SK-N-SH (cell line): ENCODE results near the gene CDH20. TPM values are rescaled to one million over a fixed set of nuclear protein-coding genes. Genes with fewer than 3 reads are reported as not detected.

Source experiments
- CTCF ChIA-PET: fragments of 300-600, 350-600 bp; formaldehyde crosslinking; extraction: SDS; loops from one replicate; lab custom pipeline; 2021; lab: Yijun Ruan, JAX
- POLR2A ChIA-PET: fragments of 350-600 bp; sonication (Branson Sonifier 250); formaldehyde crosslinking; extraction: SDS; loops from one replicate; lab custom pipeline; 2020; ENCODE audit warnings: antibody characterized with exemption, inconsistent platforms; lab: Yijun Ruan, JAX
- DNase-seq: peaks from one replicate; pipeline ENCODE4 v3.0.0; 2012
- H2AFZ ChIP-seq: fragments of 200-600 bp; sonication (generic); 2 replicates; pipeline ENCODE4 v1.8.1; 2016; ENCODE audit warnings: antibody characterized with exemption, mild to moderate bottlenecking, low read depth
- H3F3A ChIP-seq: fragments of 200-600 bp; sonication (generic); replicated peaks from 2 replicates; pipeline ENCODE3; 2016; ENCODE audit warnings: antibody characterized with exemption, mild to moderate bottlenecking; ENCODE audit not compliant: insufficient read depth
- H3K27ac ChIP-seq, 2 experiments: fragments of 200-500 bp in 1 of 2; fragments of 200-600 bp in 1 of 2; sonication (Bioruptor generic) in 1 of 2; sonication (generic), shearing (Covaris generic) in 1 of 2; 2 replicates each; pipeline versions ENCODE4 v1.5.1 to v1.6.1; 2014 to 2016; ENCODE audit warnings: low read depth in 2 of 2, inconsistent platforms in 1 of 2, low read length in 1 of 2, mild to moderate bottlenecking in 1 of 2, mixed read lengths in 1 of 2
- H3K27me3 ChIP-seq: fragments of 200-600 bp; sonication (generic), shearing (Covaris generic); 2 replicates; pipeline ENCODE4 v1.6.1; 2016; ENCODE audit warnings: mixed run types; ENCODE audit not compliant: insufficient read depth
- H3K36me3 ChIP-seq, 2 experiments: fragments of 200-500 bp in 1 of 2; fragments of 200-600 bp in 1 of 2; sonication (Bioruptor generic) in 1 of 2; sonication (generic) in 1 of 2; replicated peaks in 1 of 2; 2 replicates each; pipeline versions ENCODE3 to v1.5.1; 2014 to 2016; ENCODE audit warnings: low read length in 1 of 2, mild to moderate bottlenecking in 1 of 2; ENCODE audit not compliant: insufficient read depth in 2 of 2, control insufficient read depth in 1 of 2
- H3K4me1 ChIP-seq, 2 experiments: fragments of 200-500 bp in 1 of 2; fragments of 200-600 bp in 1 of 2; sonication (Bioruptor generic) in 1 of 2; sonication (generic), shearing (Covaris generic) in 1 of 2; 2 replicates each; pipeline versions ENCODE4 v1.5.1 to v1.6.1; 2014 to 2016; ENCODE audit warnings: low read depth in 1 of 2, low read length in 1 of 2, mixed run types in 1 of 2; ENCODE audit not compliant: insufficient read depth in 2 of 2, control insufficient read depth in 1 of 2
- H3K4me2 ChIP-seq: fragments of 200-600 bp; sonication (generic), shearing (Covaris generic); 2 replicates; pipeline ENCODE4 v1.6.1; 2017; ENCODE audit warnings: mixed run types
- H3K4me3 ChIP-seq, 2 experiments: fragments of 200-500 bp in 1 of 2; fragments of 200-600 bp in 1 of 2; sonication (Bioruptor generic) in 1 of 2; sonication (generic), shearing (Covaris generic) in 1 of 2; 2 replicates each; pipeline versions ENCODE4 v1.5.1 to v1.8.1; 2014 to 2016; ENCODE audit warnings: low read depth in 2 of 2, inconsistent platforms in 1 of 2, low read length in 1 of 2, mild to moderate bottlenecking in 1 of 2, mixed read lengths in 1 of 2, moderate library complexity in 1 of 2
- H3K79me2 ChIP-seq: fragments of 200-600 bp; sonication (generic); 2 replicates; pipeline ENCODE4 v1.8.1; 2017; ENCODE audit warnings: mild to moderate bottlenecking; ENCODE audit not compliant: insufficient read depth
- H3K9ac ChIP-seq: fragments of 200-600 bp; sonication (generic); 2 replicates; pipeline ENCODE4 v1.6.1; 2017; ENCODE audit warnings: mixed run types
- H3K9me2 ChIP-seq: fragments of 200-600 bp; sonication (generic); 2 replicates; pipeline ENCODE4 v1.6.1; 2017; ENCODE audit warnings: mixed run types
- H3K9me3 ChIP-seq: fragments of 200-600 bp; sonication (generic); 2 replicates; pipeline ENCODE4 v1.6.1; 2017; ENCODE audit warnings: mixed run types, mild to moderate bottlenecking, moderate library complexity
- H4K20me1 ChIP-seq: fragments of 200-600 bp; sonication (generic); 2 replicates; pipeline ENCODE4 v1.6.1; 2017; ENCODE audit warnings: mild to moderate bottlenecking, mixed run types; ENCODE audit not compliant: insufficient read depth
- ELF1 ChIP-seq: IDR thresholded peaks from 2 replicates; pipeline ENCODE4 v1.4.0; 2012
- EP300 ChIP-seq, 2 experiments: IDR thresholded peaks; 2 replicates each; pipeline versions ENCODE4 v1.4.0 to v1.6.1; 2012; ENCODE audit warnings: borderline replicate concordance in 1 of 2, low read depth in 1 of 2, low read length in 1 of 2
- EZH2phosphoT487 ChIP-seq: fragments of 200-600 bp; sonication (generic); IDR thresholded peaks from 2 replicates; pipeline ENCODE4 v1.6.1; 2017; ENCODE audit warnings: low read depth, mixed run types, mild to moderate bottlenecking, antibody characterized with exemption, moderate library complexity, borderline replicate concordance
- FOSL2 ChIP-seq: IDR thresholded peaks from 2 replicates; pipeline ENCODE4 v1.4.0; 2012; ENCODE audit warnings: low read depth, mild to moderate bottlenecking, moderate library complexity, borderline replicate concordance
- FOXJ3 ChIP-seq: sonication (generic); formaldehyde crosslinking; IDR thresholded peaks from 2 replicates; pipeline ENCODE4 v1.5.1; 2020; ENCODE audit warnings: mild to moderate bottlenecking, missing genetic modification reagents
- FOXM1 ChIP-seq: IDR thresholded peaks from 2 replicates; pipeline ENCODE4 v1.4.0; 2012; ENCODE audit warnings: low read depth, mild to moderate bottlenecking
- GABPA ChIP-seq: IDR thresholded peaks from 2 replicates; pipeline ENCODE4 v1.4.0; 2012; ENCODE audit warnings: low read depth, mild to moderate bottlenecking
- MEF2A ChIP-seq: IDR thresholded peaks from 2 replicates; pipeline ENCODE4 v1.4.0; 2012; ENCODE audit warnings: low read depth, borderline replicate concordance
- MXI1 ChIP-seq: IDR thresholded peaks from 2 replicates; pipeline ENCODE4 v1.6.1; 2012; ENCODE audit warnings: mild to moderate bottlenecking, low read depth, low read length, improper control_type of control experiment
- NFIC ChIP-seq: IDR thresholded peaks from 2 replicates; pipeline ENCODE4 v1.4.0; 2012; ENCODE audit warnings: borderline replicate concordance
- NRF1 ChIP-seq: IDR thresholded peaks from 2 replicates; pipeline ENCODE4 v1.6.1; 2012; ENCODE audit warnings: low read depth, mild to moderate bottlenecking, low read length
- RAD21 ChIP-seq: IDR thresholded peaks from 2 replicates; pipeline ENCODE4 v1.6.1; 2012; ENCODE audit warnings: mild to moderate bottlenecking, low read length
- TCF12 ChIP-seq: IDR thresholded peaks from 2 replicates; pipeline ENCODE4 v1.4.0; 2012
- TEAD4 ChIP-seq: IDR thresholded peaks from 2 replicates; pipeline ENCODE4 v1.4.0; 2012; ENCODE audit warnings: mild to moderate bottlenecking, borderline replicate concordance; ENCODE audit not compliant: insufficient read depth
- YY1 ChIP-seq: IDR thresholded peaks from 2 replicates; pipeline ENCODE4 v1.4.0; 2012; ENCODE audit warnings: low read depth, mild to moderate bottlenecking
- WGBS: methylation state at CpG from one replicate; pipeline ENCODE4 v1.1.6; 2017; ENCODE audit warnings: low lambda C conversion rate; 5-methylcytosine and 5-hydroxymethylcytosine counted together
- polyA plus RNA-seq, 3 experiments: library from polyadenylated mRNA; depleted of rRNA; stranded (reverse); fragments of >200 nt; gene quantifications; 2 replicates each; pipeline ENCODE4 v1.2.3, GENCODE V29; 2012
- TF ChIP-seq, protein P1 (sequence below): IDR thresholded peaks from 2 replicates; pipeline ENCODE4 v1.4.0; 2012; ENCODE audit warnings: low read depth, borderline replicate concordance
- TF ChIP-seq, protein P2 (sequence below): IDR thresholded peaks from 2 replicates; pipeline ENCODE4 v1.4.0; 2012; ENCODE audit warnings: low read depth

CDH20 gene
- polyA plus RNA-seq, 1 of the 3 experiments (the other 2 are of a cell fraction): 1.1 TPM

DNA sequence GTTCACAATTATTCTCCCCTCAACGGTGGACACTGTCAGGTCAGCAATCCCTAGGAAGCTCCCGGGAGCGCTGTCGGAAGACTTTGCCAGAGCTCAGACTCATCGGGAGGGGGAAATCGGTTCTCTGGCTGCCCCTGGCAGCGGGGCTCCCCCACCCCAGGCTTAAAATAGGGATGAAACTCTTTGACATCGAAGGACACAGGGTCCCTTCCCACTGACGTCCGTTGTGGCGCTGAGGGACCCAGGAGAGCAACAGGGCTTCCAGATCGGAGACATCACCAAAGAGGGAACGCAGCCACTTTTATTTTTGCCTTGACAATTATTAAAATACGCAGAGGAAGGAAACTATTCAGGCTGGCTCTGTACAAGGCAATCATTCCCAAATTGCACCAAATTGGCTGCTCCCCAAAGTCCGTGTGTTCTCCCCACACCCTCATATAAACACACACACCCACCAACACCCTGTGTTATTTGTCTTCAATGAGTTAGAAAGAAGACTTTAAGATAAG lies 249.0 kb downstream of the CDH20 start:
- CTCF ChIA-PET: interaction anchor here (0.6 to 6.2 kb wide), 73 partner anchors 9 to 1693 kb away, joined by 3 to 87 read pairs (median 4); partner anchors contain the start of gene RNF152
- 62% methylated on average over 15 of the region's 15 CpGs for WGBS
- Histone ChIP-seq H3K9me3 (no peaks in the 10 kb centered on the region), H3K4me1 (peaks cover 0 to 4% of the 10 kb centered on the region in 2 experiments; a peak in 2 of 4 replicates), H3K9me2 (no peaks in the 10 kb centered on the region), H3K27me3 (no peaks in the 10 kb centered on the region), H3K36me3 (no peaks in the 10 kb centered on the region), H3K79me2 (no peaks in the 10 kb centered on the region), H3K27ac (no peak overlapping the region), H4K20me1 (no peaks in the 10 kb centered on the region), H3K4me3 (peak overlapping the region; percentile 35 to 47; a peak in 3 of 4 replicates), H3F3A (no peaks in the 10 kb centered on the region), H3K9ac (no peak overlapping the region), H3K4me2 (peak overlapping the region; percentile 48), H2AFZ (peak overlapping the region; percentile 90)
- TF ChIP-seq FOXJ3 (CRISPR knock-in tag) (no peak), GABPA (no peak), TEAD4 (no peak), TCF12 (0 out of 2 replicates have a peak, but pooled peaks have one; percentile 1), NFIC (no peak), MEF2A (no peak)
- TF ChIP-seq, protein P1, sequence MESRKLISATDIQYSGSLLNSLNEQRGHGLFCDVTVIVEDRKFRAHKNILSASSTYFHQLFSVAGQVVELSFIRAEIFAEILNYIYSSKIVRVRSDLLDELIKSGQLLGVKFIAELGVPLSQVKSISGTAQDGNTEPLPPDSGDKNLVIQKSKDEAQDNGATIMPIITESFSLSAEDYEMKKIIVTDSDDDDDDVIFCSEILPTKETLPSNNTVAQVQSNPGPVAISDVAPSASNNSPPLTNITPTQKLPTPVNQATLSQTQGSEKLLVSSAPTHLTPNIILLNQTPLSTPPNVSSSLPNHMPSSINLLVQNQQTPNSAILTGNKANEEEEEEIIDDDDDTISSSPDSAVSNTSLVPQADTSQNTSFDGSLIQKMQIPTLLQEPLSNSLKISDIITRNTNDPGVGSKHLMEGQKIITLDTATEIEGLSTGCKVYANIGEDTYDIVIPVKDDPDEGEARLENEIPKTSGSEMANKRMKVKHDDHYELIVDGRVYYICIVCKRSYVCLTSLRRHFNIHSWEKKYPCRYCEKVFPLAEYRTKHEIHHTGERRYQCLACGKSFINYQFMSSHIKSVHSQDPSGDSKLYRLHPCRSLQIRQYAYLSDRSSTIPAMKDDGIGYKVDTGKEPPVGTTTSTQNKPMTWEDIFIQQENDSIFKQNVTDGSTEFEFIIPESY: no peak
- no peak for DNase-seq
- POLR2A ChIA-PET: no interaction called here

DNA sequence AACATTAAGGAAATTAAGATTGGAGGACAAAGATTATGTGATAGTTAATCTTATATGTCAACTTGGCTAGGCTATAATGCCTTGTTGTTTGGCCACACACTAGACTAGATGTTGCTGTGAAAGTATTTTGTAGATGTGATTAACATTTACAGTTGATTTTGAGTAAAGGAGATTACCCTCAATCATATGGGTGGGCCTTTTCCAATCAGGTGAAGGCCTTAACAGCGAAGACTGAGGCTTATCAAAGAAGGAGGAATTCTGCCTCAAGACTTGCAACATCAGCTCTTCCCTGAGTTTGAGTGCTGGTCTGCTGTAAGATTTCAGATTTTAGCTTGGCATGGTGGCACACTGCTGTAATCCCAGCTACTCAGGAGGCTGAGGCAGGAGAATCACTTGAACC lies 250.3 kb downstream of the CDH20 start:
- Histone ChIP-seq H3K9me3 (no peaks in the 10 kb centered on the region), H2AFZ (no peak overlapping the region), H3K4me3 (no peak overlapping the region), H3K79me2 (no peaks in the 10 kb centered on the region), H3K36me3 (no peaks in the 10 kb centered on the region), H3K27me3 (no peaks in the 10 kb centered on the region), H3K27ac (no peak overlapping the region), H3K9ac (no peak overlapping the region), H3K9me2 (no peaks in the 10 kb centered on the region), H3K4me2 (no peak overlapping the region), H3K4me1 (peaks cover 4 to 8% of the 10 kb centered on the region in 2 experiments; a peak in 2 of 4 replicates), H4K20me1 (no peaks in the 10 kb centered on the region), H3F3A (no peaks in the 10 kb centered on the region)
- ChIA-PET POLR2A (interaction anchor here (1.6 kb wide), 1 partner anchor 311 kb away, joined by 4 read pairs; no protein-coding TSS in a partner anchor), CTCF (interaction anchor here (2.5 to 3.5 kb wide), 4 partner anchors 18 to 547 kb away, joined by 10 to 30 read pairs (median 14); partner anchors contain the start of gene RNF152)
- DNase-seq: no peak
- WGBS: 100% methylated on average over 1 of the region's 1 CpG
- no peak for TF ChIP-seq FOXJ3 (CRISPR knock-in tag)
- TF ChIP-seq YY1: no peak
- TF ChIP-seq ELF1: no peak
- no peak for TF ChIP-seq FOSL2
- TF ChIP-seq RAD21: no peak
- no peak for TF ChIP-seq GABPA
- TF ChIP-seq EP300 (IDR thresholded peaks at IDR 0.05; ENCODE audit: borderline replicate concordance in 1 of 2, low read depth in 1 of 2, low read length in 1 of 2): no peak
- TF ChIP-seq MEF2A: no peak
- TF ChIP-seq, protein P2, sequence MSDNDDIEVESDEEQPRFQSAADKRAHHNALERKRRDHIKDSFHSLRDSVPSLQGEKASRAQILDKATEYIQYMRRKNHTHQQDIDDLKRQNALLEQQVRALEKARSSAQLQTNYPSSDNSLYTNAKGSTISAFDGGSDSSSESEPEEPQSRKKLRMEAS: no peak
- no peak for TF ChIP-seq NRF1
- no peak for TF ChIP-seq MXI1
- no peak for TF ChIP-seq EZH2phosphoT487
- TF ChIP-seq FOXM1: no peak
